NT2/D1 (cell line): ENCODE measurements around the gene HS2ST1.
"Not testable (repeated sequence)": the region's sequence is repeated elsewhere in the genome, so short reads cannot be mapped to it uniquely, and the experiment has no call there.

Experiments used
- DNase-seq: peaks from one replicate; pipeline ENCODE4 v3.0.0-alpha.2; 2011; ENCODE audit warnings: low read depth, low spot score
- H3K27me3 ChIP-seq: 2 replicates; pipeline ENCODE4 v1.6.0; 2011; ENCODE audit warnings: mild to moderate bottlenecking; ENCODE audit not compliant: insufficient read length, insufficient read depth
- H3K36me3 ChIP-seq: 2 replicates; pipeline ENCODE4 v1.6.1; 2011; ENCODE audit warnings: mild to moderate bottlenecking, low read length, mixed read lengths; ENCODE audit not compliant: insufficient read depth, insufficient read length
- H3K4me1 ChIP-seq: 2 replicates; pipeline ENCODE4 v1.5.1; 2011; ENCODE audit not compliant: insufficient read depth, insufficient read length
- H3K4me3 ChIP-seq: 2 replicates; pipeline ENCODE4 v1.5.1; 2011; ENCODE audit warnings: low read depth; ENCODE audit not compliant: insufficient read length
- H3K9ac ChIP-seq: 2 replicates; pipeline ENCODE4 v1.6.0; 2011; ENCODE audit warnings: low read depth; ENCODE audit not compliant: insufficient read length
- H3K9me3 ChIP-seq: 2 replicates; pipeline ENCODE4 v1.5.1; 2011; ENCODE audit warnings: mild to moderate bottlenecking, low read length; ENCODE audit not compliant: insufficient read depth
- SUZ12 ChIP-seq: IDR thresholded peaks from 2 replicates; pipeline ENCODE4 v1.6.1; 2011; ENCODE audit not compliant: insufficient read length, insufficient read depth; ENCODE audit errors: extremely low read depth
- YY1 ChIP-seq: IDR thresholded peaks from 2 replicates; pipeline ENCODE4 v1.6.1; 2011; ENCODE audit not compliant: insufficient read length, insufficient read depth
- ZNF274 ChIP-seq: IDR thresholded peaks from 2 replicates; pipeline ENCODE4 v1.6.1; 2011; ENCODE audit warnings: mild to moderate bottlenecking, low read depth, low read length

Gene HS2ST1

GRCh38 chr1:86887479-86888162, 26.8 kb upstream of the HS2ST1 start:
- peaks cover 22% of the 10 kb centered on the region for H3K36me3 ChIP-seq

GRCh38 chr1:86888327-86888726, 26.1 kb upstream of the HS2ST1 start:
- TF ChIP-seq SUZ12 = no peak
- no peak for TF ChIP-seq ZNF274
- TF ChIP-seq YY1 = no peak
- H3K9me3 ChIP-seq = no peaks in the 10 kb centered on the region
- no peak overlapping the region for H3K9ac ChIP-seq
- no peak for DNase-seq
- no peaks in the 10 kb centered on the region for H3K27me3 ChIP-seq
- H3K4me3 ChIP-seq = no peak overlapping the region
- peaks cover 22% of the 10 kb centered on the region for H3K36me3 ChIP-seq
- H3K4me1 ChIP-seq = no peaks in the 10 kb centered on the region

More at GRCh38 chr1:86887479-86888162, 26.8 kb upstream of the HS2ST1 start:
- no peaks in the 10 kb centered on the region for H3K27me3 ChIP-seq
- no peaks in the 10 kb centered on the region for H3K9me3 ChIP-seq
- no peak overlapping the region for H3K9ac ChIP-seq
- no peak overlapping the region for H3K4me3 ChIP-seq
- no peaks in the 10 kb centered on the region for H3K4me1 ChIP-seq
- DNase-seq = no peak
- TF ChIP-seq ZNF274 (no peak), YY1 (no peak), SUZ12 (no peak)

GRCh38 chr1:86899401-86899800, 15.0 kb upstream of the HS2ST1 start:
- H3K27me3 ChIP-seq = not testable (repeated sequence)

DNA sequence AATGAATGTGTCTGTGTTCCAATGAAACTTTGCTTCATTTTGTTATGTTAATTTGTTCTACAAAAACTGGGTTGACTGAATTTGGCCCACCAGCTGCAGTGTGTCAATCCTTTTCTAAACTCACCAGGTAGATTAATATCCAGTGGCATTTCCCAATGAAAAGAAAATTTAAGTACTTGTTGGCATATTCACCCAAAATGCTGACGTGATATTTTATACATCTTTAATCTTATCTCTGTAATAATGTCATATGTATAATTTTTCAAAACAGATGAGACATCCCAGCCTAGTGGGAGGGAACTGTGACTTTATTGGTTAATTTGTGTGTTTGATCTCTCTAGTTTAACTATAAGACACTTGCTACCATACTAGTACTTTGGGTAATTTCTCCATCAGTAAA, 8.6 kb upstream of the HS2ST1 start:
- no peaks in the 10 kb centered on the region for H3K4me1 ChIP-seq
- peaks cover 36% of the 10 kb centered on the region for H3K9me3 ChIP-seq
- no peak for DNase-seq
- no peak overlapping the region for H3K9ac ChIP-seq
- no peak overlapping the region for H3K4me3 ChIP-seq
- peaks cover 59% of the 10 kb centered on the region for H3K36me3 ChIP-seq
- TF ChIP-seq YY1 (no peak), ZNF274 (no peak), SUZ12 (no peak)
- no peaks in the 10 kb centered on the region for H3K27me3 ChIP-seq

More at GRCh38 chr1:86899401-86899800, 15.0 kb upstream of the HS2ST1 start:
- DNase-seq, H3K9ac ChIP-seq, H3K4me1 ChIP-seq, H3K4me3 ChIP-seq: not testable (repeated sequence)
- peaks cover 51% of the 10 kb centered on the region for H3K36me3 ChIP-seq
- H3K9me3 ChIP-seq = peaks cover 36% of the 10 kb centered on the region

DNA sequence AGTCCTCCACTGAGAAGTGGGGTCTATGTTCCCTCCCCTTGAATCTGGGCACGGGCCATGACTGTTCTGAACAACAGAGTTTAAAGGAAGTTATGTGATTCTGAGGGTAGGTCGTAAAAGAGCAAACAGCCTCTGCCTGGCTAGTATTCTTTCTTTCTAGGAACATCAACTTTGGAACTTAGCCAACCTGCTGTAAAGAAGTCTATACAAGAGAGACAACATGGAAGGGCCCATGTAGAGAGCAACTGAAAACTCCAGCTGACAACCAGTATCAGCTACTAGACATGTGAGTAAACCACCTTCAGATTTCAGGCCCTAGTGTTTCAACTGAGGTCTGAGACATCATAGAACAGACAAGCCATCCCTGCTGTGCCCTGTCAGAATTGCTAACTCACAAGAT, 8.0 kb upstream of the HS2ST1 start:
- TF ChIP-seq YY1 = no peak
- TF ChIP-seq ZNF274 = no peak
- no peak for TF ChIP-seq SUZ12
- Histone ChIP-seq H3K36me3 (peaks cover 59% of the 10 kb centered on the region), H3K4me1 (no peaks in the 10 kb centered on the region), H3K27me3 (no peaks in the 10 kb centered on the region), H3K9ac (no peak overlapping the region), H3K9me3 (peaks cover 31% of the 10 kb centered on the region), H3K4me3 (no peak overlapping the region)
- DNase-seq = no peak

DNA sequence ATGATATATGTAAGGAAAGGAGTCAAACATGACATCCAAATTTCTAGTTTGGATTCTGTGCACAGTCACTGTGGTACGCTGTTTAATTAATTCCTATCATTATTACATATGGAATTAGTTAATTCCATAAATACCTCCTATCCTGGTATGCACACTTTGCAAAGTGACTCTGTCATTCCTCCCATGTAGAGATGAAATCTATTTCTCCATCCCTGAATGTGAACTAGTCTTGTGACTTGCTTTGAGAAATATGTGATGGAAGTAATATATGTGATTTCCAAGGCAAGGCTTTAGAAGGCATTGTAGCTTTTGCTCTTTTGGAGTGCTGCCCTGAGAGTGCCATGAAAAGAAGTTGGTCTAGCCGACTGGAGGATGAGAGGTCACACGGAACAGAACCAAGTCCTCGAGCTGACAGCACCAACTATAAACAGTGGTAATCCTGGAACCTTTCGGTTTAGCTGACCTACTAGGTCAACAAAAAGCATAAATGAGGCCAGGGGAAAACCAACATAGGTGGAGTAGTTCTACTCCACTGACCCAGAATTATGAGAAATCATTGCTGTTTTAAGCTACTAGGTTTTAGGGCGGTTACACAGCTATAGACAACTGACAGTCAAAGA, 2.0 kb upstream of the HS2ST1 start:
- no peak for DNase-seq
- peak overlapping the region; percentile 93 for H3K4me3 ChIP-seq
- no peaks in the 10 kb centered on the region for H3K4me1 ChIP-seq
- peaks cover 38% of the 10 kb centered on the region for H3K36me3 ChIP-seq
- no peak overlapping the region for H3K9ac ChIP-seq
- H3K9me3 ChIP-seq = no peaks in the 10 kb centered on the region
- H3K27me3 ChIP-seq = no peaks in the 10 kb centered on the region
- no peak for TF ChIP-seq SUZ12
- no peak for TF ChIP-seq ZNF274
- no peak for TF ChIP-seq YY1

GRCh38 chr1:86913399-86913895, 988 bp upstream of the HS2ST1 start:
- H3K9ac ChIP-seq = peak overlapping the region; percentile 99
- H3K36me3 ChIP-seq = peaks cover 30% of the 10 kb centered on the region
- TF ChIP-seq SUZ12 = no peak
- TF ChIP-seq YY1 = no peak
- no peak for TF ChIP-seq ZNF274
- no peaks in the 10 kb centered on the region for H3K4me1 ChIP-seq
- H3K9me3 ChIP-seq = no peaks in the 10 kb centered on the region
- DNase-seq = no peak
- peak overlapping the region; percentile 93 for H3K4me3 ChIP-seq
- no peaks in the 10 kb centered on the region for H3K27me3 ChIP-seq
